ENCODE data around the gene MTUS2. TPM values are rescaled to one million over a fixed set of nuclear protein-coding genes. Genes with fewer than 3 reads are reported as not detected.
"Not testable (repeated sequence)": the region's sequence is repeated elsewhere in the genome, so short reads cannot be mapped to it uniquely, and the experiment has no call there.

Gene MTUS2
- polyA plus RNA-seq, 6 donors from 2014 or later: 0.06 TPM; not detected in 5

- ATAC-seq (ENCODE audit: low read depth in 2 of 2): no peak
- H3K27ac Mint-ChIP-seq: no peak overlapping the region
- H3K4me1 Mint-ChIP-seq: no peaks in the 10 kb centered on the region
- DNase-seq: no peak
- H3K36me3 Mint-ChIP-seq: no peaks in the 10 kb centered on the region
- no peak overlapping the region for H3K4me3 Mint-ChIP-seq
- H3K9me3 Mint-ChIP-seq: peaks cover 0 to 4% (median 0%) of the 10 kb centered on the region in 7 donors
- peaks cover 11 to 40% (median 17%) of the 10 kb centered on the region in 3 donors for H3K27me3 Mint-ChIP-seq
Measured at GRCh38 chr13:28983641-28984040, 163.5 kb downstream of the MTUS2 start.

- ATAC-seq (ENCODE audit: low read depth in 2 of 2): no peak
- Mint-ChIP-seq H3K36me3 (no peaks in the 10 kb centered on the region), H3K4me1 (no peaks in the 10 kb centered on the region), H3K27ac (no peak overlapping the region), H3K4me3 (no peak overlapping the region), H3K27me3 (peaks cover 11 to 44% (median 17%) of the 10 kb centered on the region in 3 donors), H3K9me3 (peaks cover 0 to 4% (median 0%) of the 10 kb centered on the region in 7 donors)
- DNase-seq: no peak
Measured at GRCh38 chr13:28984326-28984725, 164.2 kb downstream of the MTUS2 start.

- no peak overlapping the region for H3K4me3 Mint-ChIP-seq
- peaks cover 0 to 5% (median under 1%) of the 10 kb centered on the region in 7 donors for H3K9me3 Mint-ChIP-seq
- peaks cover 13 to 49% (median 17%) of the 10 kb centered on the region in 3 donors for H3K27me3 Mint-ChIP-seq
- H3K4me1 Mint-ChIP-seq: no peaks in the 10 kb centered on the region
- DNase-seq: no peak
- H3K27ac Mint-ChIP-seq: no peak overlapping the region
- no peak for ATAC-seq (ENCODE audit: low read depth in 2 of 2)
- peaks cover 0 to 3% of the 10 kb centered on the region in 2 donors for H3K36me3 Mint-ChIP-seq
Measured at GRCh38 chr13:28984825-28985224, 164.7 kb downstream of the MTUS2 start.

- not testable (repeated sequence) for H3K4me3 Mint-ChIP-seq; H3K27ac Mint-ChIP-seq; H3K4me1 Mint-ChIP-seq; DNase-seq; ATAC-seq (ENCODE audit: low read depth in 2 of 2); H3K36me3 Mint-ChIP-seq
- H3K27me3 Mint-ChIP-seq: peaks cover 0 to 26% (median 12%) of the 10 kb centered on the region in 3 donors
- peaks cover 5 to 12% (median 11%) of the 10 kb centered on the region in 7 donors for H3K9me3 Mint-ChIP-seq
Measured at GRCh38 chr13:28990378-28990777, 170.2 kb downstream of the MTUS2 start.

- ATAC-seq (ENCODE audit: low read depth in 2 of 2) (no peak), DNase-seq (no peak)
- peaks cover 0 to 9% of the 10 kb centered on the region in 2 donors for H3K36me3 Mint-ChIP-seq
- peaks cover 5 to 17% (median 11%) of the 10 kb centered on the region in 7 donors for H3K9me3 Mint-ChIP-seq
- H3K4me3 Mint-ChIP-seq: no peak overlapping the region
- H3K27me3 Mint-ChIP-seq: peaks cover 0 to 17% (median 12%) of the 10 kb centered on the region in 3 donors
- no peak overlapping the region for H3K27ac Mint-ChIP-seq
- H3K4me1 Mint-ChIP-seq: no peaks in the 10 kb centered on the region
Measured at GRCh38 chr13:28991764-28992163, 171.6 kb downstream of the MTUS2 start.

GRCh38 chr13:29000826-29001225 lies 180.7 kb downstream of the MTUS2 start:
- no peak for DNase-seq
- H3K4me3 Mint-ChIP-seq: no peak overlapping the region
- no peak for ATAC-seq (ENCODE audit: low read depth in 2 of 2)
- H3K27me3 Mint-ChIP-seq: peaks cover 19 to 29% (median 26%) of the 10 kb centered on the region in 3 donors
- H3K4me1 Mint-ChIP-seq: no peaks in the 10 kb centered on the region
- H3K27ac Mint-ChIP-seq: no peak overlapping the region
- peaks cover 0 to 22% (median 9%) of the 10 kb centered on the region in 7 donors for H3K9me3 Mint-ChIP-seq
- H3K36me3 Mint-ChIP-seq: peaks cover 0 to 12% of the 10 kb centered on the region in 2 donors

- Mint-ChIP-seq H3K36me3 (peaks cover 0 to 12% of the 10 kb centered on the region in 2 donors), H3K27ac (no peak overlapping the region), H3K4me1 (no peaks in the 10 kb centered on the region), H3K9me3 (peaks cover 0 to 12% (median 4%) of the 10 kb centered on the region in 7 donors), H3K4me3 (no peak overlapping the region), H3K27me3 (peaks cover 33 to 55% (median 46%) of the 10 kb centered on the region in 3 donors)
- ATAC-seq (ENCODE audit: low read depth in 2 of 2): no peak
- DNase-seq: no peak
Measured at GRCh38 chr13:29005035-29005762, 185.1 kb downstream of the MTUS2 start.

- no peak overlapping the region for H3K4me3 Mint-ChIP-seq
- no peak overlapping the region for H3K27ac Mint-ChIP-seq
- peaks cover 0 to 8% of the 10 kb centered on the region in 2 donors for H3K36me3 Mint-ChIP-seq
- ATAC-seq (ENCODE audit: low read depth in 2 of 2): no peak
- peaks cover 33 to 56% (median 47%) of the 10 kb centered on the region in 3 donors for H3K27me3 Mint-ChIP-seq
- no peak for DNase-seq
- H3K4me1 Mint-ChIP-seq: no peaks in the 10 kb centered on the region
- H3K9me3 Mint-ChIP-seq: peaks cover 0 to 8% (median 2%) of the 10 kb centered on the region in 7 donors
Measured at GRCh38 chr13:29005763-29006120, 185.6 kb downstream of the MTUS2 start.

GRCh38 chr13:29006359-29006850 lies 186.3 kb downstream of the MTUS2 start:
- ATAC-seq (ENCODE audit: low read depth in 2 of 2) (no peak), DNase-seq (no peak)
- no peak overlapping the region for H3K27ac Mint-ChIP-seq
- no peaks in the 10 kb centered on the region for H3K4me1 Mint-ChIP-seq
- peaks cover 0 to 1% (median 0%) of the 10 kb centered on the region in 7 donors for H3K9me3 Mint-ChIP-seq
- H3K4me3 Mint-ChIP-seq: no peak overlapping the region
- peaks cover 0 to 2% of the 10 kb centered on the region in 2 donors for H3K36me3 Mint-ChIP-seq
- H3K27me3 Mint-ChIP-seq: peaks cover 28 to 49% (median 41%) of the 10 kb centered on the region in 3 donors

GRCh38 chr13:29008296-29008695 lies 188.2 kb downstream of the MTUS2 start:
- H3K27ac Mint-ChIP-seq: no peak overlapping the region
- H3K9me3 Mint-ChIP-seq: peaks cover 0 to 3% (median 0%) of the 10 kb centered on the region in 7 donors
- no peaks in the 10 kb centered on the region for H3K4me1 Mint-ChIP-seq
- ATAC-seq (ENCODE audit: low read depth in 2 of 2) (no peak), DNase-seq (no peak)
- no peak overlapping the region for H3K4me3 Mint-ChIP-seq
- no peaks in the 10 kb centered on the region for H3K36me3 Mint-ChIP-seq
- peaks cover 26 to 58% (median 35%) of the 10 kb centered on the region in 3 donors for H3K27me3 Mint-ChIP-seq

- Mint-ChIP-seq H3K9me3 (no peaks in the 10 kb centered on the region), H3K36me3 (no peaks in the 10 kb centered on the region), H3K27me3 (peaks cover 4 to 7% (median 6%) of the 10 kb centered on the region in 3 donors), H3K27ac (peak overlapping the region in 2 of 6 donors; percentile 68 to 74), H3K4me1 (peaks cover 0 to 8% (median 6%) of the 10 kb centered on the region in 3 donors), H3K4me3 (peak overlapping the region in 1 of 8 donors; percentile 7)
- no peak for DNase-seq
- no peak for ATAC-seq (ENCODE audit: low read depth in 2 of 2)
Measured at GRCh38 chr13:29020314-29020713, 200.2 kb downstream of the MTUS2 start.

GRCh38 chr13:29021311-29021710 lies 201.2 kb downstream of the MTUS2 start:
- DNase-seq (no peak), ATAC-seq (ENCODE audit: low read depth in 2 of 2) (no peak)
- Mint-ChIP-seq H3K9me3 (no peaks in the 10 kb centered on the region), H3K27ac (no peak overlapping the region), H3K4me3 (no peak overlapping the region), H3K36me3 (no peaks in the 10 kb centered on the region), H3K27me3 (peaks cover 4 to 14% (median 7%) of the 10 kb centered on the region in 3 donors), H3K4me1 (peaks cover 0 to 8% (median 6%) of the 10 kb centered on the region in 3 donors)

GRCh38 chr13:29021717-29022116 lies 201.6 kb downstream of the MTUS2 start:
- H3K9me3 Mint-ChIP-seq: no peaks in the 10 kb centered on the region
- ATAC-seq (ENCODE audit: low read depth in 2 of 2) (no peak), DNase-seq (no peak)
- H3K36me3 Mint-ChIP-seq: no peaks in the 10 kb centered on the region
- peaks cover 4 to 14% (median 7%) of the 10 kb centered on the region in 3 donors for H3K27me3 Mint-ChIP-seq
- H3K4me3 Mint-ChIP-seq: no peak overlapping the region
- peak overlapping the region in 1 of 6 donors; percentile 56 for H3K27ac Mint-ChIP-seq
- H3K4me1 Mint-ChIP-seq: peaks cover 0 to 8% (median 6%) of the 10 kb centered on the region in 3 donors

- Mint-ChIP-seq H3K4me3 (no peak overlapping the region), H3K4me1 (peaks cover 0 to 8% (median 6%) of the 10 kb centered on the region in 3 donors), H3K36me3 (no peaks in the 10 kb centered on the region), H3K9me3 (no peaks in the 10 kb centered on the region), H3K27ac (no peak overlapping the region), H3K27me3 (peaks cover 4 to 14% (median 7%) of the 10 kb centered on the region in 3 donors)
- DNase-seq: no peak
- ATAC-seq (ENCODE audit: low read depth in 2 of 2): no peak
Measured at GRCh38 chr13:29022410-29022809, 202.3 kb downstream of the MTUS2 start.

Measured in naive B cell (primary cell).